Neural cell (in vitro differentiated cells): ENCODE measurements around the gene M1AP. TPM values are rescaled to one million over a fixed set of nuclear protein-coding genes. Genes with fewer than 3 reads are reported as not detected.

Source experiments
- H2AFZ ChIP-seq: fragments of 200-600, 300-800 bp; sonication (generic), shearing (Covaris generic); 2 replicates; pipeline ENCODE4 v1.6.0; 2014; ENCODE audit warnings: low read depth, mild to moderate bottlenecking, antibody characterized with exemption, low read length, moderate library complexity
- H3F3A ChIP-seq: fragments of 200-600 bp; shearing (Covaris generic); 2 replicates; pipeline ENCODE4 v1.6.1; 2016; ENCODE audit warnings: mild to moderate bottlenecking, moderate library complexity, mixed read lengths, antibody characterized with exemption, low read length; ENCODE audit not compliant: insufficient read depth, poor library complexity, severe bottlenecking
- H3K27ac ChIP-seq: fragments of 200-600, 300-800 bp; sonication (generic), shearing (Covaris generic); 2 replicates; pipeline ENCODE4 v1.5.1; 2014; ENCODE audit warnings: mild to moderate bottlenecking, low read length, moderate library complexity
- H3K27me3 ChIP-seq: fragments of 300-800, 200-600 bp; sonication (generic), shearing (Covaris generic); 2 replicates; pipeline ENCODE4 v1.6.0; 2014; ENCODE audit warnings: mild to moderate bottlenecking, low read depth, low read length, moderate library complexity; ENCODE audit not compliant: insufficient read depth
- H3K36me3 ChIP-seq: fragments of 300-800, 200-600 bp; sonication (generic), shearing (Covaris generic); 2 replicates; pipeline ENCODE4 v1.5.1; 2014; ENCODE audit warnings: mild to moderate bottlenecking, antibody characterized with exemption, low read length, moderate library complexity; ENCODE audit not compliant: insufficient read depth
- H3K4me2 ChIP-seq: fragments of 300-800, 200-600 bp; sonication (generic), shearing (Covaris generic); 2 replicates; pipeline ENCODE4 v1.6.0; 2014; ENCODE audit warnings: mild to moderate bottlenecking, low read length
- H3K4me3 ChIP-seq: fragments of 300-800, 200-600 bp; sonication (generic), shearing (Covaris generic); 2 replicates; pipeline ENCODE4 v1.5.1; 2014; ENCODE audit warnings: mild to moderate bottlenecking, low read length, moderate library complexity
- H3K79me2 ChIP-seq: fragments of 200-600 bp; shearing (Covaris generic); replicated peaks from 2 replicates; pipeline ENCODE4 v1.6.0; 2014; ENCODE audit warnings: mild to moderate bottlenecking, low read length, moderate library complexity; ENCODE audit not compliant: insufficient read depth
- H3K9ac ChIP-seq: fragments of 300-800, 200-600 bp; sonication (generic), shearing (Covaris generic); 2 replicates; pipeline ENCODE4 v1.6.1; 2016; ENCODE audit warnings: mild to moderate bottlenecking, low read length, mixed read lengths
- H3K9me2 ChIP-seq: fragments of 200-600 bp; shearing (Covaris generic); 2 replicates; pipeline ENCODE4 v1.6.1; 2016; ENCODE audit warnings: mild to moderate bottlenecking, low read length, mixed read lengths; ENCODE audit not compliant: insufficient read depth
- H3K9me3 ChIP-seq: fragments of 200-600, 300-800 bp; sonication (generic), shearing (Covaris generic); 2 replicates; pipeline ENCODE4 v1.6.1; 2016; ENCODE audit warnings: mild to moderate bottlenecking, mixed run types, low read length, moderate library complexity, mixed read lengths
- H4K20me1 ChIP-seq: fragments of 200-600 bp; shearing (Covaris generic); 2 replicates; pipeline ENCODE4 v1.6.1; 2016; ENCODE audit warnings: mild to moderate bottlenecking, mixed run types; ENCODE audit not compliant: insufficient read depth
- EP300 ChIP-seq: fragments of 450-650 bp; conservative IDR thresholded peaks from 2 replicates; pipeline ENCODE4 v1.6.1; 2014; ENCODE audit warnings: antibody characterized with exemption, mild to moderate bottlenecking, moderate library complexity; ENCODE audit not compliant: poor library complexity, severe bottlenecking
- EZH2 ChIP-seq: fragments of 200-600, 300-800 bp; shearing (Covaris generic), sonication (generic); IDR thresholded peaks from 2 replicates; pipeline ENCODE4 v1.6.1; 2014; ENCODE audit warnings: antibody characterized with exemption, low read length, borderline replicate concordance, mild to moderate bottlenecking; ENCODE audit not compliant: insufficient read depth, poor library complexity, severe bottlenecking
- MXI1 ChIP-seq: fragments of 450-650 bp; conservative IDR thresholded peaks from 2 replicates; pipeline ENCODE4 v1.6.1; 2014; ENCODE audit warnings: antibody characterized with exemption, mild to moderate bottlenecking; ENCODE audit not compliant: poor library complexity, severe bottlenecking
- POLR2AphosphoS5 ChIP-seq: IDR thresholded peaks from 2 replicates; pipeline ENCODE4 v1.6.1; 2012
- RAD21 ChIP-seq: fragments of 450-650 bp; conservative IDR thresholded peaks from 2 replicates; pipeline ENCODE4 v1.6.1; 2014; ENCODE audit warnings: antibody characterized with exemption, mild to moderate bottlenecking, moderate library complexity
- REST ChIP-seq: IDR thresholded peaks from 2 replicates; pipeline ENCODE4 v1.6.1; 2012; ENCODE audit warnings: borderline replicate concordance
- SMC3 ChIP-seq: fragments of 450-650 bp; conservative IDR thresholded peaks from 2 replicates; pipeline ENCODE4 v1.6.1; 2014; ENCODE audit warnings: antibody characterized with exemption, mild to moderate bottlenecking, moderate library complexity; ENCODE audit not compliant: poor library complexity
- TAF1 ChIP-seq: IDR thresholded peaks from 2 replicates; pipeline ENCODE4 v1.6.1; 2012; ENCODE audit warnings: low read depth
- polyA plus RNA-seq: library from polyadenylated mRNA; depleted of rRNA; stranded (reverse); fragments of >200 nt; gene quantifications from 2 replicates; pipeline ENCODE4 v1.2.3, GENCODE V29; 2014
- TF ChIP-seq, protein P1 (sequence below): fragments of 450-650 bp; IDR thresholded peaks from 2 replicates; pipeline ENCODE4 v1.5.1; 2014; ENCODE audit warnings: antibody characterized with exemption, mild to moderate bottlenecking, moderate library complexity; ENCODE audit not compliant: poor library complexity, severe bottlenecking

The M1AP gene
- polyA plus RNA-seq, 1 donor from 2014 or later, result not detected

GRCh38 chr2:74537140-74537539, 111.0 kb downstream of the M1AP start:
- Histone ChIP-seq H3K4me3 (no peak overlapping the region), H3K9ac (no peak overlapping the region), H3K36me3 (no peaks in the 10 kb centered on the region), H3K79me2 (no peaks in the 10 kb centered on the region), H3K27me3 (no peaks in the 10 kb centered on the region), H3F3A (no peaks in the 10 kb centered on the region), H4K20me1 (no peaks in the 10 kb centered on the region), H3K9me2 (no peaks in the 10 kb centered on the region), H3K9me3 (no peaks in the 10 kb centered on the region), H3K4me2 (no peak overlapping the region), H3K27ac (no peak overlapping the region), H2AFZ (no peak overlapping the region)
- TF ChIP-seq MXI1 (no peak), RAD21 (no peak), POLR2AphosphoS5 (no peak), SMC3 (no peak), REST (no peak), EZH2 (no peak), EP300 (no peak), TAF1 (no peak)
- TF ChIP-seq, protein P1, sequence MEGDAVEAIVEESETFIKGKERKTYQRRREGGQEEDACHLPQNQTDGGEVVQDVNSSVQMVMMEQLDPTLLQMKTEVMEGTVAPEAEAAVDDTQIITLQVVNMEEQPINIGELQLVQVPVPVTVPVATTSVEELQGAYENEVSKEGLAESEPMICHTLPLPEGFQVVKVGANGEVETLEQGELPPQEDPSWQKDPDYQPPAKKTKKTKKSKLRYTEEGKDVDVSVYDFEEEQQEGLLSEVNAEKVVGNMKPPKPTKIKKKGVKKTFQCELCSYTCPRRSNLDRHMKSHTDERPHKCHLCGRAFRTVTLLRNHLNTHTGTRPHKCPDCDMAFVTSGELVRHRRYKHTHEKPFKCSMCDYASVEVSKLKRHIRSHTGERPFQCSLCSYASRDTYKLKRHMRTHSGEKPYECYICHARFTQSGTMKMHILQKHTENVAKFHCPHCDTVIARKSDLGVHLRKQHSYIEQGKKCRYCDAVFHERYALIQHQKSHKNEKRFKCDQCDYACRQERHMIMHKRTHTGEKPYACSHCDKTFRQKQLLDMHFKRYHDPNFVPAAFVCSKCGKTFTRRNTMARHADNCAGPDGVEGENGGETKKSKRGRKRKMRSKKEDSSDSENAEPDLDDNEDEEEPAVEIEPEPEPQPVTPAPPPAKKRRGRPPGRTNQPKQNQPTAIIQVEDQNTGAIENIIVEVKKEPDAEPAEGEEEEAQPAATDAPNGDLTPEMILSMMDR, result no peak

DNA sequence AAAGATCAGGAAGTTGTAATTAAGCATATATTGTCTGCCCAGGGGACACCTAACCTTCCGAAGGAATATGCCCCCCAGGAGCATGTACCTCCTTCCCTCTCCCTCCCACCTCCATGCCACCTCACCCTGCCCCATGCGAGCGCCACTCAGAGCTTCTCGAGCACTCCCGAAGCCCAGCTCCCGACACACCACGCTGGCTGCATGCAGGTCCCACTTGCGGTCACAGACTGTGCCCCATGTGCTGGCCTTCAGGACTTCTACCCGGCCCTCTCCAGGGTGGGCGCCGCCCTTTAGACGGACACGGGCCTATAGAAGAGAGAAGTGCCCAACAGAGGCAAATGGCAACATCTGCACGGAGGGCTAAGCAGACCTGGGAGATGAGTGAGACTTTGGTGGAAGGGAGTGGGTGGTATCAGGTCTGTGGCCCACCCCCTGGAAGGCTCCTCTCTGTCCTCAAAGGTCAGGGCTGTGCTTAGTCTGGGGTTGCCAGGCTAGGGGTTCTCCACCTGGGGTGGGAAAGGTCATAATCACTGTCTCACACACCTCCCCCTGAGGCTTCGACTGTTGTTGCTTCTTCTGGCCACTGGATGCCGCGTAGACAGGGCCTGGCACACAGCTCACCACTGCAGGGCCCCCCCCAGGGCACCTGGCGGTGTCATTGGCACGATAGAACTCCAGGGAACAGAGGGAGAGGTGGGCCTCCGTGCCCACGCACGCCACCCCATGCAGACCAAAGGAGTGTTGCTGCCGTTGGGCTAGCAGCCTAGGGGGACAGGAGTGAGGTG, 111.8 kb downstream of the M1AP start:
- Histone ChIP-seq H3K9me3 (no peaks in the 10 kb centered on the region), H3K27ac (no peak overlapping the region), H3K9ac (no peak overlapping the region), H3K36me3 (no peaks in the 10 kb centered on the region), H3K9me2 (no peaks in the 10 kb centered on the region), H3K4me2 (no peak overlapping the region), H3K79me2 (no peaks in the 10 kb centered on the region), H4K20me1 (no peaks in the 10 kb centered on the region), H3F3A (no peaks in the 10 kb centered on the region), H2AFZ (no peak overlapping the region), H3K4me3 (no peak overlapping the region), H3K27me3 (no peaks in the 10 kb centered on the region)
- TF ChIP-seq MXI1, result no peak
- TF ChIP-seq, protein P1, result no peak
- no peak for TF ChIP-seq SMC3
- TF ChIP-seq EP300, result no peak
- no peak for TF ChIP-seq REST
